Adrenal gland (tissue), 12 donors: ENCODE results near the gene FBXL17. TPM values are rescaled to one million over a fixed set of nuclear protein-coding genes. Genes with fewer than 3 reads are reported as not detected.

Source experiments
- DNase-seq, 7 donors: peaks; one replicate each; pipeline ENCODE4 v3.0.0-alpha.2; 2019 to 2020
- H3K27ac ChIP-seq, 5 donors: fragments of 200-600 bp; sonication (generic) in 4 of 5; 1 replicate in 3 of 5; 2 replicates in 2 of 5; pipeline versions ENCODE4 v1.5.1 to v1.8.0; 2016 to 2020; ENCODE audit warnings: mild to moderate bottlenecking in 1 of 5
- H3K27me3 ChIP-seq: fragments of 200-600 bp; 2 replicates; pipeline ENCODE4 v1.8.0; 2021
- H3K36me3 ChIP-seq, 2 donors: fragments of 200-600 bp; replicated peaks in 1 of 2; 1 replicate in 1 of 2; 2 replicates in 1 of 2; pipeline versions ENCODE4 v1.5.1 to v1.8.0; 2018 to 2022
- H3K4me1 ChIP-seq, 2 donors: fragments of 200-600 bp; replicated peaks in 1 of 2; 1 replicate in 1 of 2; 2 replicates in 1 of 2; pipeline versions ENCODE4 v1.5.1 to v1.8.0; 2018 to 2021
- H3K4me3 ChIP-seq, 4 donors: fragments of 200-600 bp; sonication (generic) in 3 of 4; one replicate each; pipeline ENCODE4 v1.5.1; 2016 to 2018
- H3K9me3 ChIP-seq, 3 donors: fragments of 200-600 bp; sonication (generic) in 1 of 3; replicated peaks in 1 of 3; 1 replicate in 2 of 3; 2 replicates in 1 of 3; pipeline versions ENCODE4 v1.5.1 to v1.8.0; 2016 to 2021
- POLR2A ChIP-seq, 2 donors: fragments of 450-650 bp; IDR thresholded peaks; one replicate each; pipeline ENCODE4 v1.6.1; 2017; ENCODE audit warnings: antibody characterized with exemption in 2 of 2, mild to moderate bottlenecking in 2 of 2, moderate library complexity in 1 of 2
- WGBS, 4 donors: extraction: QIAGEN DNeasy Blood & Tissue Kit in 2 of 4; methylation state at CpG; one replicate each; pipeline versions ENCODE4 v1.1.5 to v1.1.7; 2013 to 2017; 5-methylcytosine and 5-hydroxymethylcytosine counted together
- intact Hi-C, 2 donors: fragments of 100-400 bp; cut with DNase I; formaldehyde crosslinking; loops; one replicate each; pipeline versions ENCODE4 v1.14.1 to v1.15.0; 2022 to 2023
- polyA plus RNA-seq, 3 donors: library from polyadenylated mRNA; stranded (reverse); fragments of 200-250 nt in 2 of 3; fragments of 350-450 nt in 1 of 3; fragmentation: Illumina TruSeq in 1 of 3; extraction: RNeasy Lipid Tissue Mini Kit (QIAGEN cat#74804) in 1 of 3; gene quantifications; one replicate each; pipeline ENCODE4 v1.2.3, GENCODE V29; 2013 to 2014
- total RNA-seq, 9 donors: library from RNA; depleted of rRNA in 4 of 9; stranded (reverse); fragments of >200 nt in 4 of 9; fragments of 120-200 nt in 1 of 9; fragmentation: NEBNext Ultra II Directional in 1 of 9; extraction: Animal tissue kit (Norgen Biotek cat#: 25700) in 1 of 9; gene quantifications; one replicate each; pipeline versions ENCODE4 v1.1.0 to v1.2.4, GENCODE V29; 2013 to 2023
- TF ChIP-seq, protein P1 (sequence below), 6 experiments: fragments of 450-650 bp in 4 of 6; fragments of 200-600 bp in 2 of 6; sonication (generic) in 1 of 6; IDR thresholded peaks; 1 replicate in 5 of 6; 2 replicates in 1 of 6; pipeline versions ENCODE4 v1.5.1 to v1.8.0; 2016 to 2021; ENCODE audit warnings: antibody characterized with exemption in 6 of 6, mild to moderate bottlenecking in 2 of 6, moderate library complexity in 1 of 6
- donor health status: healthy with polysubstance abuse.
- donor health status: Bipolar disorder and iron deficiency.
- donor health status: DM: yes; HTN: yes; CAD: no.
- donor health status: DM: no; HTN: no; CAD: no.
- donor health status: DM: no; HTN: no; CAD: no.
- donor health status: DM: yes; HTN: yes; CAD: no.

The FBXL17 gene
- total and polyA plus RNA-seq, 12 donors: 4.4 to 29.4 (median 21.3) TPM

DNA sequence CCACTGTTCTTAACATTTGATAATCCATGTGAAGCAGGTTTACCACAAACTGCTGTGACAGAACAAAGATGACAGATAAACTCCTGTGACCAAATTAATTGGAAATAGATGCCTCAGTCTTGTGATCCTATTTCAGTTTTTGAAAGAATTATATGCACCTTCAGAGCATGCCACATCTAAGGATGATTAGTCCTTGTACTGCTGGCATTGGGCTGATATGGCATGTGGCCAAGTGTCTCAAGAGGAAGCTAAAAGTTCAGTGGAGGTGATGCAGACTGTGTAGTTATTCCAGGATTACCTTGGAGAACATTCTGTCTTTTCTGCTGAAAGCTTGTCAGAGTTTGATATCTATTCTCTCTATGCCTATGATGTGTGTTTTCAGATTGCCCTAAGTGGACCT lies 396.8 kb downstream of the FBXL17 start:
- H3K36me3 ChIP-seq: no peaks in the 10 kb centered on the region
- no peaks in the 10 kb centered on the region for H3K4me1 ChIP-seq
- no peaks in the 10 kb centered on the region for H3K9me3 ChIP-seq
- H3K4me3 ChIP-seq: no peak overlapping the region
- intact Hi-C loops: no loop called here
- peak; percentile 40 to 81 (median 75) for DNase-seq
- H3K27ac ChIP-seq: no peak overlapping the region
- no peak for TF ChIP-seq POLR2A (IDR thresholded peaks at IDR 0.05)
- TF ChIP-seq, protein P1, sequence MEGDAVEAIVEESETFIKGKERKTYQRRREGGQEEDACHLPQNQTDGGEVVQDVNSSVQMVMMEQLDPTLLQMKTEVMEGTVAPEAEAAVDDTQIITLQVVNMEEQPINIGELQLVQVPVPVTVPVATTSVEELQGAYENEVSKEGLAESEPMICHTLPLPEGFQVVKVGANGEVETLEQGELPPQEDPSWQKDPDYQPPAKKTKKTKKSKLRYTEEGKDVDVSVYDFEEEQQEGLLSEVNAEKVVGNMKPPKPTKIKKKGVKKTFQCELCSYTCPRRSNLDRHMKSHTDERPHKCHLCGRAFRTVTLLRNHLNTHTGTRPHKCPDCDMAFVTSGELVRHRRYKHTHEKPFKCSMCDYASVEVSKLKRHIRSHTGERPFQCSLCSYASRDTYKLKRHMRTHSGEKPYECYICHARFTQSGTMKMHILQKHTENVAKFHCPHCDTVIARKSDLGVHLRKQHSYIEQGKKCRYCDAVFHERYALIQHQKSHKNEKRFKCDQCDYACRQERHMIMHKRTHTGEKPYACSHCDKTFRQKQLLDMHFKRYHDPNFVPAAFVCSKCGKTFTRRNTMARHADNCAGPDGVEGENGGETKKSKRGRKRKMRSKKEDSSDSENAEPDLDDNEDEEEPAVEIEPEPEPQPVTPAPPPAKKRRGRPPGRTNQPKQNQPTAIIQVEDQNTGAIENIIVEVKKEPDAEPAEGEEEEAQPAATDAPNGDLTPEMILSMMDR (IDR thresholded peaks at IDR 0.05): no peak
- no peaks in the 10 kb centered on the region for H3K27me3 ChIP-seq

DNA sequence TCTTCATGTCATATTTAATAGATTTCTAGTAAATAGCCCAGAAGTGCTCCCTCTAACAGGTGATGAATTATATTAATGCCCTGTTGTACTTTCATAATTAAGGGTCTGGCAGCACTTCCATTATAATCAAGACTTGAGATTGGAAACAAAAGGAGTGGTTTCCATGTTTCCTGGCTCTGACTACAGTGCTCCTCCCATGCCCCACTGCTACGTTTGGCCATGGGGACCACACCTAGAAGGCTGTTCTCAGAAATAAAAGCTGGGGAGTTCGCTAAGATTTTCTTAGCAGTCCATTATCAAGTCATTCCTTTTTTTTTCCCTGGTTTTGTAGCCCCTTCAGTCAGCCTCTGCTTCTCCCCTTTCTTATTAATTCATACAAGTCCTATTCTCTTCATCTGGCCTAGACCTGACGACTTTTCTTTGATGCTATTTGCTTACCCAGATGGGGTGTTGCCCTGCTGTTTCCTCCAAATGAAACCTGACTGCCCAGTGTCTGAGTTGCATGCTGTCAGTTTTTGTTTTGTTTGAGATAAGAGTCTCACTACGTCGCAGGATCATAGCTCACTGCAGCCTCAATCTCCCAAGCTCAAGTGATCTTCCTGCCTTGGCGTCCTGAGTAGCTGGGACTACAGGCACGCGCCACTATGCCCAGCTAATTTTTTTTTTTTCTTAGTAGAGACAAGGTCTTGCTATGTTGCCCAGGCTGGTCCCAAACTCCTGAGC lies 399.0 kb downstream of the FBXL17 start:
- H3K9me3 ChIP-seq: no peaks in the 10 kb centered on the region
- TF ChIP-seq, protein P1 (IDR thresholded peaks at IDR 0.05): no peak
- no peak for DNase-seq
- WGBS, 4 donors: 84 to 92% (median 88%) methylated on average over 8 of the region's 8 CpGs
- no peaks in the 10 kb centered on the region for H3K4me1 ChIP-seq
- no peaks in the 10 kb centered on the region for H3K36me3 ChIP-seq
- no peaks in the 10 kb centered on the region for H3K27me3 ChIP-seq
- intact Hi-C loops: no loop called here
- no peak overlapping the region for H3K4me3 ChIP-seq
- no peak overlapping the region for H3K27ac ChIP-seq

DNA sequence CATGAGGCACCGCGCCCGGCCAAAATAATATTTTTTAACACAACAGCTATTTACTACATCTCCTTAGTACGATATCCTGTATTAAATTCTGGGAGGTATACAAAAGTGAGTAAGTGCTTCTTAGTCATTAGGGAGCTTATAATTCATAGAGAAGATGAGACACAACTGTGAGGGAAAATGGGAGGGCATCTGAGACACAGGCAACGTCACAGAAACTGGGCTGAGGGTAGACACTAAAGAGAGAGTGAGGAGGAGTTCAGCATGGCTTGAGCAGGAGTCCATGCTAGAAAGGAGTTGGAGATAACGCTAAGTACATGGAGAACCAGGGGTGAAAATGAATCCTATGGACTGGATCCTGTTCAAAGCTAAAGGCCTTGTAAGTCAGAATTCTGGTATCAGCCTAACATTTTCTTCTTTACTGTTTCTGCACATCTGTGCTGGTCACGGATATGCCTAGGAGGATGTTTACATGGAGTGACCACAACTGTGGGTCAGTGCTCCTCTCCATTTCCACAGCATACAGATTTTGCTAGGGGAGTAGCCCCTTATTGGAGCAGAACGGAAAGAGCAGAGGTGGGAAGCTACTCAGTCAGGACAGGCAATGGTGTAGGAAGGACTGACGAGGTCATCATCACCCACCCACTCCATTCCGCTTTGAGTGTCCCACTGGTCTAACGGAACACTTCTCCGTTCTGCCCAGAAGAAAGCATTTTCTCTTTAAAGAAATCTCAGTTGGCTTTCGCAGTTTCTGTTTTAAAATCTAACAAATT lies 400.8 kb downstream of the FBXL17 start:
- no peak overlapping the region for H3K27ac ChIP-seq
- H3K36me3 ChIP-seq: no peaks in the 10 kb centered on the region
- TF ChIP-seq POLR2A (IDR thresholded peaks at IDR 0.05): no peak
- TF ChIP-seq, protein P1 (IDR thresholded peaks at IDR 0.05): no peak
- H3K4me1 ChIP-seq: no peaks in the 10 kb centered on the region
- DNase-seq: no peak
- H3K27me3 ChIP-seq: no peaks in the 10 kb centered on the region
- no peaks in the 10 kb centered on the region for H3K9me3 ChIP-seq
- 94 to 98% (median 96%) methylated on average over 13 of the region's 13 CpGs for WGBS, 4 donors
- intact Hi-C loops: no loop called here
- H3K4me3 ChIP-seq: no peak overlapping the region

DNA sequence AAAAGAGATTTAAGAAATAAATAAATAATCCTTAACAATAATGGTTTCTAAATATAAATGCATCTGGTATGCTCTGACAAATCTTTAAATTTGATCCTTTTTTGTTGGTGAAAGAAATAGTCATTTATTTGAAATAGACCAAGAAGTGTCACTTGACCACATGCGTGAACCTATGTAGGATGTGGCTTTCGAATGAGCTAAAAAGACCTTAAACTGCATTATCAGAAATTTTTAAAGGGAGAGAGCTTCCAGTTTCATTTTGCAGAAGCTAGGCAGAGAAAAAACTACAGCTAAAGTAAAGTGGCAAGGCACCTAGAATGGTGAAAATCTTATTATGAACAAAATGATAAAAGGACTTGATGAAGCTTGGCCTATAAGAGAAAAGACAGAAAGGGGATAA lies 402.0 kb downstream of the FBXL17 start:
- intact Hi-C loops: no loop called here
- WGBS, 4 donors: 77 to 94% (median 87%) methylated on average over 2 of the region's 2 CpGs

More for the DNA sequence above, 402.0 kb downstream of the FBXL17 start:
- Histone ChIP-seq H3K27me3 (no peaks in the 10 kb centered on the region), H3K4me3 (no peak overlapping the region), H3K9me3 (no peaks in the 10 kb centered on the region), H3K36me3 (no peaks in the 10 kb centered on the region), H3K27ac (no peak overlapping the region), H3K4me1 (no peaks in the 10 kb centered on the region)
- no peak for TF ChIP-seq POLR2A (IDR thresholded peaks at IDR 0.05)
- no peak for DNase-seq
